ENCODE measurements around the gene KATNB1.
A peak's percentile ranks its signal among the peaks of the same experiment; 100 is the strongest.

KATNB1 gene

DNA sequence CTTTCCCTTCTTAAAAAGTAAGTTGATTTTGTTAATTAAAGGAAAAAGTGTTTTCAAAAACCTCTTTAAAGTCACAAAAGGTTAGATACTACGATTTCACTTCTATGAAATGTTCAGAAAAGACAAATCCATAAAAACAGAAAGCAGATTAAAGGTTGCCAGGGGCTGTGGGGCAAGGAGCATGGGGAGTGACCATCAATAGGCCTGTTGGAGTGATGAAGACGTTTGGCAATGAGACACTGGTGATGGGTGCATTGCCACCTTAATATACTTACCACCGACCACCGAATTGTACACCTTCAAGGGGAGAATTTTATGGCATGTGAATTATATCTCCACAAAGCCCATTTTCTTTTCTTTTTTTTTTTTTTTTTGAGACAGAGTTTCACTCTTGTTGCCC is 47.5 kb downstream of the KATNB1 start:
- TF ChIP-seq, protein P1, sequence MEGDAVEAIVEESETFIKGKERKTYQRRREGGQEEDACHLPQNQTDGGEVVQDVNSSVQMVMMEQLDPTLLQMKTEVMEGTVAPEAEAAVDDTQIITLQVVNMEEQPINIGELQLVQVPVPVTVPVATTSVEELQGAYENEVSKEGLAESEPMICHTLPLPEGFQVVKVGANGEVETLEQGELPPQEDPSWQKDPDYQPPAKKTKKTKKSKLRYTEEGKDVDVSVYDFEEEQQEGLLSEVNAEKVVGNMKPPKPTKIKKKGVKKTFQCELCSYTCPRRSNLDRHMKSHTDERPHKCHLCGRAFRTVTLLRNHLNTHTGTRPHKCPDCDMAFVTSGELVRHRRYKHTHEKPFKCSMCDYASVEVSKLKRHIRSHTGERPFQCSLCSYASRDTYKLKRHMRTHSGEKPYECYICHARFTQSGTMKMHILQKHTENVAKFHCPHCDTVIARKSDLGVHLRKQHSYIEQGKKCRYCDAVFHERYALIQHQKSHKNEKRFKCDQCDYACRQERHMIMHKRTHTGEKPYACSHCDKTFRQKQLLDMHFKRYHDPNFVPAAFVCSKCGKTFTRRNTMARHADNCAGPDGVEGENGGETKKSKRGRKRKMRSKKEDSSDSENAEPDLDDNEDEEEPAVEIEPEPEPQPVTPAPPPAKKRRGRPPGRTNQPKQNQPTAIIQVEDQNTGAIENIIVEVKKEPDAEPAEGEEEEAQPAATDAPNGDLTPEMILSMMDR (IDR thresholded peaks at IDR 0.05) = no peak
- H3K36me3 ChIP-seq = peaks cover 0 to 34% (median 28%) of the 10 kb centered on the region in 3 donors

DNA sequence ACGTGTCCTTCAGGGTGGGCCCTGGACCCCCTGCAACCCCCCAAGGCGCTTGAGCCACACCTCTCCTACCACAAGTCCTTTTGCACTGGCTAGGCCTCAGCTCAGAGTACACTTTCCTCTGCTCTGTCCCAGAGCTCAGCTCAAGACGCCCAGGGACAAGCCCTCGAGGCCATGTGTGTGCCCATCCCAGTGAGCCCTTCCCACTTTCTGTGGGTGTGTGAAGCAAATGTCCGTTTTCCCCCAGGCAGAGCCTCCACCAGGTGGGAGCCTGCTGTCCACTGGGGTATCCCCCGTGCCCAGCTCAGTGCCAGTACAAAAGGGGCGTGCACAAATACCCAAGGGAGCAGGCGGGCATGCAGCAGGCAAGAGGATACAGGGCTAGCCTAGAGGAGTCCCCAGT is 48.3 kb downstream of the KATNB1 start:
- H3K36me3 ChIP-seq = peaks cover 0 to 42% (median 32%) of the 10 kb centered on the region in 3 donors
- no peaks in the 10 kb centered on the region for H3K9me3 ChIP-seq
- no peak overlapping the region for H3K4me3 ChIP-seq
- DNase-seq = peak in 1 of 2 donors; percentile 54
- H3K4me1 ChIP-seq = no peaks in the 10 kb centered on the region
- no peaks in the 10 kb centered on the region for H3K27me3 ChIP-seq
- TF ChIP-seq, protein P1 (IDR thresholded peaks at IDR 0.05) = no peak
- no peak overlapping the region for H3K27ac ChIP-seq
- intact Hi-C loops (cut with DNase I; ENCODE audit: low total_unique reads) = no loop called here

More for the DNA sequence above, 47.5 kb downstream of the KATNB1 start:
- no peak for DNase-seq
- intact Hi-C loops (cut with DNase I; ENCODE audit: low total_unique reads) = no loop called here
- Histone ChIP-seq H3K9me3 (no peaks in the 10 kb centered on the region), H3K27me3 (no peaks in the 10 kb centered on the region), H3K4me3 (no peak overlapping the region), H3K4me1 (no peaks in the 10 kb centered on the region), H3K27ac (no peak overlapping the region)

DNA sequence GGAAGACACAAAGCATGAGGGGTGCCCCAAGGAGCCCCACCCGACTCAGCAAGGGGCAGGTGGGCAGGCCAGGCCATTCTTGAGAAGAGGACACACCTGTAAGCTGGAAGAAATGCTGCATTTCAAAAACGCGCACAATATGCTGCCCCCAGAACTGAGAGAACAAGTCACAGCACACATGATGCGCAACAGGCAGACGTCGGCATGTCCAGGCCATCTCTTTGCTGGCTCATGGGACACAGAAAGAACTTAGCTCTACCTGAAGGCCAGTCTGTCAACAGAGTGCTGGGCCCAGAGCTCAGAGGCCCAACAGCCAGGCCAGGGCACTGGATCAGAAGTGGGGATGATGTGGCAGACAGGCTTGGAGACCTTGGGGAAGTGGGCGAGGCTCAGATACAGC is 48.8 kb downstream of the KATNB1 start:
- H3K36me3 ChIP-seq = peaks cover 0 to 46% (median 32%) of the 10 kb centered on the region in 3 donors
- H3K27ac ChIP-seq = no peak overlapping the region
- intact Hi-C loops (cut with DNase I; ENCODE audit: low total_unique reads) = no loop called here
- H3K4me1 ChIP-seq = no peaks in the 10 kb centered on the region
- H3K27me3 ChIP-seq = no peaks in the 10 kb centered on the region
- H3K9me3 ChIP-seq = no peaks in the 10 kb centered on the region
- DNase-seq = peak in 1 of 2 donors; percentile 48
- TF ChIP-seq, protein P1 (IDR thresholded peaks at IDR 0.05) = no peak
- H3K4me3 ChIP-seq = no peak overlapping the region

DNA sequence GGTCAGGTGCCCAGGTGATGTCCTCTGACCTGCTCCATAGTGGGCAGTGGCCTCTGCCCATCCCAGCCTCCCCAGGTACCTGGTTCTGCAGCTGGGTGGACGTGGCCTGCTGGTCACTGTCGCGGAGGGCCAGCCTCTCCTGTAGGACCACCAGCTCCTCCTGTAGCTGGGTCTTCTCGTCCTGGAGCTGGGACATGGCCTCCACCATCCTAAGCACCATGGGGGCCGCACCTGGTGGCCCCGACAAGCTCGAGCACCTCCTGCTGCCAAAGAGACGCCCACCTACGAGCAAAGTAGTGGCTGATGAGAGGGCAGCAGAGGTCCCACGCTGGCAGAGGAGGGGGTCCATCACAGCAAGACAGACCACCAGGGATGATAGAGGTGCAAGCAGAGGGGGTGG is 49.8 kb downstream of the KATNB1 start:
- TF ChIP-seq, protein P1 (IDR thresholded peaks at IDR 0.05) = no peak
- H3K36me3 ChIP-seq = peaks cover 0 to 46% (median 32%) of the 10 kb centered on the region in 3 donors
- peak in 1 of 2 donors; percentile 51 for DNase-seq

DNA sequence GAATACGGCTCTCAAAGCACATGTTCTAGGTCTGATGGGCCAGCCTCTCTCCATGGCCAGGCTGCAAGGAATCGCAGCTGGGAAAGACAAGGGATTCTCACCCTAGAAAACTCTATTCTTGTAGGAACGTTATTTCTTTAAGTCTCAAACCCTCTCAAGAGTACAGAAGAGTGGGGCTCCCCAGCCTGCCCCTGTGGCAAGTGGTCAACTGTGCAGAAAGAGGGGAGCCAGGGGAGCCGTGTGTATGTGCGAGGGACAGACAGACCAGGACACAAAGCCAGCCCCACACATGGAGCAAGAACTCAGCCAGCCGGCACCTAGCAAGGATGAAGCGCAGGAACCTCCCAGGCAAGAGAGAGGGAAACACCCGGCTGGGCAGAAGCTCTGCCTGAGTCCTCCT is 50.4 kb downstream of the KATNB1 start:
- H3K4me3 ChIP-seq = no peak overlapping the region
- intact Hi-C loops (cut with DNase I; ENCODE audit: low total_unique reads) = no loop called here
- no peaks in the 10 kb centered on the region for H3K9me3 ChIP-seq
- peaks cover 0 to 51% (median 32%) of the 10 kb centered on the region in 3 donors for H3K36me3 ChIP-seq
- no peak overlapping the region for H3K27ac ChIP-seq
- no peaks in the 10 kb centered on the region for H3K27me3 ChIP-seq
- DNase-seq = no peak
- peaks cover 0 to 4% (median 0%) of the 10 kb centered on the region in 4 donors for H3K4me1 ChIP-seq
- TF ChIP-seq, protein P1 (IDR thresholded peaks at IDR 0.05) = no peak

More for the DNA sequence above, 49.8 kb downstream of the KATNB1 start:
- intact Hi-C loops (cut with DNase I; ENCODE audit: low total_unique reads) = no loop called here
- Histone ChIP-seq H3K4me1 (no peaks in the 10 kb centered on the region), H3K27ac (no peak overlapping the region), H3K27me3 (no peaks in the 10 kb centered on the region), H3K4me3 (no peak overlapping the region), H3K9me3 (no peaks in the 10 kb centered on the region)

Measured in tibial artery (tissue), 4 donors.